ENCODE results near the gene TACSTD2. TPM values are rescaled to one million over a fixed set of nuclear protein-coding genes. Genes with fewer than 3 reads are reported as not detected.

Gene TACSTD2
- total RNA-seq, 1 donor from 2014 or later: not detected

Other genes starting within 250 kb of the TACSTD2 start
- 24.6 TPM for gene OMA1, start 30.5 kb downstream of the TACSTD2 start, total RNA-seq
- gene MYSM1, start 122.8 kb upstream of the TACSTD2 start, total RNA-seq: 39.3 TPM
- gene JUN, start 206.8 kb upstream of the TACSTD2 start, total RNA-seq: 96.1 TPM